ENCODE results near the gene EDNRA. TPM values are rescaled to one million over a fixed set of nuclear protein-coding genes. Genes with fewer than 3 reads are reported as not detected.
A peak's percentile ranks its signal among the peaks of the same experiment; 100 is the strongest.

Gene EDNRA
- total RNA-seq, 4 donors from 2014 or later, result 3.4 to 18.7 (median 7.7) TPM

- no peak for ATAC-seq
- 0 to 31% methylated on average over 2 to 3 of the region's 3 CpGs for whole genome bisulfite sequencing, 2 donors (ENCODE audit: low coverage in 1 of 2)
- H3K27me3 ChIP-seq, result no peaks in the 10 kb centered on the region
Measured at GRCh38 chr4:147586032-147586431, 105.1 kb downstream of the EDNRA start.

GRCh38 chr4:147586637-147587036 is 105.7 kb downstream of the EDNRA start:
- H3K36me3 ChIP-seq, result no peaks in the 10 kb centered on the region
- H3K27ac ChIP-seq, result no peak overlapping the region
- no peak overlapping the region for H3K4me3 ChIP-seq
- H3K9me3 ChIP-seq, result peaks cover 0 to 10% (median 0%) of the 10 kb centered on the region in 3 donors
- no peaks in the 10 kb centered on the region for H3K27me3 ChIP-seq
- H3K4me1 ChIP-seq, result peaks cover 0 to 12% (median 0%) of the 10 kb centered on the region in 3 donors
- 74 to 76% methylated on average over 4 of the region's 4 CpGs for WGBS, 2 donors (ENCODE audit: low coverage in 1 of 2)
- TF ChIP-seq EP300 (IDR thresholded peaks at IDR 0.05) (no peak), CTCF (IDR thresholded peaks at IDR 0.05) (no peak), POLR2A (IDR thresholded peaks at IDR 0.05) (no peak), POLR2AphosphoS5 (IDR thresholded peaks at IDR 0.05) (no peak)
- ATAC-seq, result no peak

More at GRCh38 chr4:147586032-147586431, 105.1 kb downstream of the EDNRA start:
- Histone ChIP-seq H3K4me1 (peaks cover 0 to 12% (median 0%) of the 10 kb centered on the region in 3 donors), H3K9me3 (peaks cover 0 to 10% (median 0%) of the 10 kb centered on the region in 3 donors), H3K4me3 (no peak overlapping the region), H3K36me3 (no peaks in the 10 kb centered on the region), H3K27ac (no peak overlapping the region)
- TF ChIP-seq CTCF (IDR thresholded peaks at IDR 0.05) (no peak), EP300 (IDR thresholded peaks at IDR 0.05) (no peak), POLR2AphosphoS5 (IDR thresholded peaks at IDR 0.05) (no peak), POLR2A (IDR thresholded peaks at IDR 0.05) (no peak)

GRCh38 chr4:147587041-147587440 is 106.1 kb downstream of the EDNRA start:
- Histone ChIP-seq H3K36me3 (no peaks in the 10 kb centered on the region), H3K27ac (no peak overlapping the region), H3K4me3 (no peak overlapping the region), H3K9me3 (peaks cover 0 to 10% (median 0%) of the 10 kb centered on the region in 3 donors), H3K4me1 (peaks cover 0 to 12% (median 0%) of the 10 kb centered on the region in 3 donors), H3K27me3 (no peaks in the 10 kb centered on the region)
- 73 to 90% methylated on average over 1 to 2 of the region's 3 CpGs for WGBS, 2 donors (ENCODE audit: low coverage in 1 of 2)
- ATAC-seq, result no peak
- TF ChIP-seq CTCF (IDR thresholded peaks at IDR 0.05), result no peak
- TF ChIP-seq POLR2AphosphoS5 (IDR thresholded peaks at IDR 0.05), result no peak
- no peak for TF ChIP-seq EP300 (IDR thresholded peaks at IDR 0.05)

GRCh38 chr4:147589586-147589985 is 108.7 kb downstream of the EDNRA start:
- no peak for ATAC-seq
- H3K9me3 ChIP-seq, result peaks cover 0 to 4% (median 0%) of the 10 kb centered on the region in 3 donors
- WGBS, 2 donors (ENCODE audit: low coverage in 1 of 2), result no CpG with 5 or more reads among the region's 1 CpG
- H3K4me1 ChIP-seq, result peaks cover 0 to 12% (median 0%) of the 10 kb centered on the region in 3 donors
- H3K27me3 ChIP-seq, result no peaks in the 10 kb centered on the region
- no peak overlapping the region for H3K27ac ChIP-seq
- no peaks in the 10 kb centered on the region for H3K36me3 ChIP-seq
- no peak overlapping the region for H3K4me3 ChIP-seq
- no peak for TF ChIP-seq EP300 (IDR thresholded peaks at IDR 0.05)
- no peak for TF ChIP-seq POLR2A (IDR thresholded peaks at IDR 0.05)
- TF ChIP-seq CTCF (IDR thresholded peaks at IDR 0.05), result no peak

GRCh38 chr4:147590249-147590920 is 109.5 kb downstream of the EDNRA start:
- Histone ChIP-seq H3K27me3 (no peaks in the 10 kb centered on the region), H3K4me3 (no peak overlapping the region), H3K36me3 (no peaks in the 10 kb centered on the region), H3K9me3 (no peaks in the 10 kb centered on the region), H3K27ac (no peak overlapping the region), H3K4me1 (peaks cover 0 to 12% (median 0%) of the 10 kb centered on the region in 3 donors)
- no peak for ATAC-seq
- TF ChIP-seq EP300 (IDR thresholded peaks at IDR 0.05) (no peak), CTCF (IDR thresholded peaks at IDR 0.05) (peak; percentile 46 to 79 (median 71))
- 39 to 48% methylated on average over 11 to 12 of the region's 12 CpGs for WGBS, 2 donors (ENCODE audit: low coverage in 1 of 2)
